ENCODE results near the gene CCDC92B. TPM values are rescaled to one million over a fixed set of nuclear protein-coding genes. Genes with fewer than 3 reads are reported as not detected.

CCDC92B gene
- polyA plus RNA-seq, 1 donor, result 1.5 TPM

Other genes starting within 250 kb of the CCDC92B start
- 26.3 TPM for gene METTL16, start 237.8 kb downstream of the CCDC92B start, polyA plus RNA-seq
- gene PAFAH1B1, start 156.0 kb downstream of the CCDC92B start, polyA plus RNA-seq, result 107 TPM
- gene CLUH, start 37.9 kb downstream of the CCDC92B start, polyA plus RNA-seq, result 85.5 TPM
- 21.3 TPM for gene RAP1GAP2, start 46.8 kb upstream of the CCDC92B start, polyA plus RNA-seq

Measured in large intestine (tissue), 1 donor.